Activated CD4-positive, alpha-beta T cell treated with anti-CD3 and anti-CD28 coated beads, Interleukin-2, amount 50 U/mL, for 16 hours (primary cell): ENCODE measurements around the gene CACNA1C.

ENCODE experiments used
- DNase-seq: peaks from one replicate; pipeline ENCODE4 v3.0.0-alpha.2; 2020

CACNA1C gene

GRCh38 chr12:2332236-2332635 lies 279.4 kb downstream of the CACNA1C start:
- DNase-seq = no peak

GRCh38 chr12:2332947-2333346 lies 280.2 kb downstream of the CACNA1C start:
- no peak for DNase-seq

- no peak for DNase-seq
These were observed 280.9 kb downstream of the CACNA1C start for GRCh38 chr12:2333491-2334195.

GRCh38 chr12:2334271-2334670 lies 281.5 kb downstream of the CACNA1C start:
- DNase-seq = no peak

GRCh38 chr12:2334689-2335088 lies 281.9 kb downstream of the CACNA1C start:
- DNase-seq = no peak

GRCh38 chr12:2335109-2335508 lies 282.3 kb downstream of the CACNA1C start:
- DNase-seq = no peak

- DNase-seq = no peak
These were observed 282.7 kb downstream of the CACNA1C start for GRCh38 chr12:2335513-2335912.

GRCh38 chr12:2335916-2336315 lies 283.1 kb downstream of the CACNA1C start:
- no peak for DNase-seq

- peak; percentile 43 for DNase-seq
These were observed 283.6 kb downstream of the CACNA1C start for GRCh38 chr12:2336409-2336829.

GRCh38 chr12:2337031-2338010 lies 284.5 kb downstream of the CACNA1C start:
- DNase-seq = no peak

- no peak for DNase-seq
These were observed 285.6 kb downstream of the CACNA1C start for GRCh38 chr12:2338381-2338780.

GRCh38 chr12:2338991-2339431 lies 286.2 kb downstream of the CACNA1C start:
- DNase-seq = no peak

- DNase-seq = no peak
These were observed 288.4 kb downstream of the CACNA1C start for GRCh38 chr12:2341051-2341751.

GRCh38 chr12:2341871-2342270 lies 289.1 kb downstream of the CACNA1C start:
- DNase-seq = no peak

GRCh38 chr12:2343681-2344080 lies 290.9 kb downstream of the CACNA1C start:
- DNase-seq = no peak

- DNase-seq = no peak
These were observed 291.7 kb downstream of the CACNA1C start for GRCh38 chr12:2344476-2344875.

GRCh38 chr12:2344885-2345284 lies 292.1 kb downstream of the CACNA1C start:
- DNase-seq = no peak

GRCh38 chr12:2345902-2346301 lies 293.1 kb downstream of the CACNA1C start:
- no peak for DNase-seq

- DNase-seq = no peak
These were observed 293.6 kb downstream of the CACNA1C start for GRCh38 chr12:2346416-2346815.

- DNase-seq = no peak
These were observed 294.5 kb downstream of the CACNA1C start for GRCh38 chr12:2347137-2347843.

- no peak for DNase-seq
These were observed 295.2 kb downstream of the CACNA1C start for GRCh38 chr12:2347844-2348481.

- DNase-seq = no peak
These were observed 295.7 kb downstream of the CACNA1C start for GRCh38 chr12:2348482-2348852.
